LNCAP (cell line): Measurements from ENCODE around the gene TAOK2.

Experiments
- TF ChIP-seq, protein P1 (sequence below): fragments of 450-650 bp; IDR thresholded peaks from 2 replicates; pipeline ENCODE4 v1.5.1; 2017; ENCODE audit warnings: mild to moderate bottlenecking

Gene TAOK2

DNA sequence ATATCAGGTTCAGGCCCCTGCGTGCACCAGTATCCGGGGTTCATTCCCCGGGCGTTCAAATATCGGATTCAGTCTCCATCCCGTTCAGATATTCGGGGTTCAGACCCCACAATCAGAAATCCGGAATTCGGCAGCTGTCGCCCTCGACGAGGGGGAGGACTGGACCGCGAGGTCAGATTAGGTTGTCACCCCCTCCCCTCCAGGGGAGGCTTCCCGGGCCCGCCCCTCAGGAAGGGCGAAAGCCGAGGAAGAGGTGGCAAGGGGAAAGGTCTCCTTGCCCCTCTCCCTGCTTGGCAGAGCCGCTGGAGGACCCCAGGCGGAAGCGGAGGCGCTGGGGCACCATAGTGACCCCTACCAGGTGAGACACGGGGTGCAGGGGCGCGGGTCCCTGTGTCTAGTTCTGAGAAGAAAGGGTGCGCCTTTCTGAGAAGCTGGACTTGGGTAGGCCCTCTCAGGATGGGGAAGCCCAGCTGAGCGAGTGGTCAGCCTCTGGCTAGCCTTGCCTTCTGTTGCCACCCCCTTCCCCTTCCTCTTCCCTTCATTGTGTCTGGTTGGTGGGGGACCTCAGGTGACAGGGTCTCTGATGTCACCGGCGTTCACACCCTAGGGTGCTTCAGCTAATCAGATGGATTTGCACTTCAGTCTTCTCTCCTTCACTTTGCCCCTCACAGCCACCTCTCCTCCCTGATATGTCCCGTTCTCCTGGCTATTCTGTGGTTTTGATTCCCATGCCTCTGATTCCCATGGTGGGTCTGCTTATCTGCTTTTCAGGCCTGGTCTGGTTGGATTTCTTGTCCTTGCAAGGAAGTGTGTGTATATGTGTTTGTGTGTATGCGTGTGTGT is 844 bp downstream of the TAOK2 start:
- TF ChIP-seq, protein P1, sequence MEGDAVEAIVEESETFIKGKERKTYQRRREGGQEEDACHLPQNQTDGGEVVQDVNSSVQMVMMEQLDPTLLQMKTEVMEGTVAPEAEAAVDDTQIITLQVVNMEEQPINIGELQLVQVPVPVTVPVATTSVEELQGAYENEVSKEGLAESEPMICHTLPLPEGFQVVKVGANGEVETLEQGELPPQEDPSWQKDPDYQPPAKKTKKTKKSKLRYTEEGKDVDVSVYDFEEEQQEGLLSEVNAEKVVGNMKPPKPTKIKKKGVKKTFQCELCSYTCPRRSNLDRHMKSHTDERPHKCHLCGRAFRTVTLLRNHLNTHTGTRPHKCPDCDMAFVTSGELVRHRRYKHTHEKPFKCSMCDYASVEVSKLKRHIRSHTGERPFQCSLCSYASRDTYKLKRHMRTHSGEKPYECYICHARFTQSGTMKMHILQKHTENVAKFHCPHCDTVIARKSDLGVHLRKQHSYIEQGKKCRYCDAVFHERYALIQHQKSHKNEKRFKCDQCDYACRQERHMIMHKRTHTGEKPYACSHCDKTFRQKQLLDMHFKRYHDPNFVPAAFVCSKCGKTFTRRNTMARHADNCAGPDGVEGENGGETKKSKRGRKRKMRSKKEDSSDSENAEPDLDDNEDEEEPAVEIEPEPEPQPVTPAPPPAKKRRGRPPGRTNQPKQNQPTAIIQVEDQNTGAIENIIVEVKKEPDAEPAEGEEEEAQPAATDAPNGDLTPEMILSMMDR = no peak

DNA sequence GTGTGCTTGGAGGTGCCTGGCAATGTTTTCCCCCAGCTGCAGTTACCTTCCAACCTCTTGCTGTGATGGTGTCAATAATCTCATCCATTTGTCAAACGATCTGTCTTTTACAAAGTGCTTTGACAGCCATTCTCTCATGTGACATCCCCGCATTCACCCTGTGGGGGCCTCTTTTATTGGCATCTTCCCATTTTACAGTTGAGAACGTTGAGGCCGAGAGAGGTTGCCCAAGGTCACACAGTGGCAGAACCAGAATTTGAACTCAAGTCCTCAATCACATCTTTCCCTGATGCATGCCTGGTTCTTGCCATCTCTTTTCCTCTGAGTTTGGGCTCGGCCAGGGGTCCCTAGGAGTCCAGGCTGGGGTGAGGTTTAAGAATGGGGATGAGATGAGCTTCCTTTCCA is 1.5 kb downstream of the TAOK2 start:
- TF ChIP-seq, protein P1 = no peak

DNA sequence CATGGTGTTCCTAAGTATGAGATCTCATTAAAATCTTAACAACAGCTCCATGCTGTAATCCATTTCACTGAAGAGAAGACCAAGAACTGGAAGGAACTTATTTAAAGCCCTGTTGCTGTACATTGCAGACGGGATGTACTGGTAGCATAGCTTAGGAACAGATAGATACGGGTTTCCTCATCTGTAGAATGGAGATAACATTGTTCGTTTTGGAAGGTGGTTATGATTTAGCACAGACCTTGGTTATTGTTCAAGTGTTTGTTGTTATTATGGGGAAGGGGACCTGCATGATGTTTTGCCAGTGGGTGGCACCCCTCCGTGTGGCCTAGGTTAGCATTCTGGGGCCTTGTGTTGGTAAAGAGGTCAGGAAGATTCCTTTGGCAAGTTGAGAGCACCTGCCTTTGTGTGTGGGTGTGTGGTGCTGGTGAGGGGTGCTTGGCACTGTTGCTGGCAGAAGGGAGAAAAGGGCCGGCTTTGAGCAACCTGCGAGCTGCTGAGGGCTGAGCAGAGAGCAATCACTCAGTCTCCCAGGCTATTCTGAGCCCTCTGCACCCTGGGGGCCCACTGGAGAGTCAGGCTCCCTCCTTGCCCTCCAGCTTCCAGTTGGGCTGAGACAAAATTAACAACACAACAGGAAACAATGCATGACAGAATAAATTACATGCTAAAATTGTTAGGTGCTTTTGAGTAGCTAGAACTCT is 2.3 kb downstream of the TAOK2 start:
- TF ChIP-seq, protein P1 = no peak

DNA sequence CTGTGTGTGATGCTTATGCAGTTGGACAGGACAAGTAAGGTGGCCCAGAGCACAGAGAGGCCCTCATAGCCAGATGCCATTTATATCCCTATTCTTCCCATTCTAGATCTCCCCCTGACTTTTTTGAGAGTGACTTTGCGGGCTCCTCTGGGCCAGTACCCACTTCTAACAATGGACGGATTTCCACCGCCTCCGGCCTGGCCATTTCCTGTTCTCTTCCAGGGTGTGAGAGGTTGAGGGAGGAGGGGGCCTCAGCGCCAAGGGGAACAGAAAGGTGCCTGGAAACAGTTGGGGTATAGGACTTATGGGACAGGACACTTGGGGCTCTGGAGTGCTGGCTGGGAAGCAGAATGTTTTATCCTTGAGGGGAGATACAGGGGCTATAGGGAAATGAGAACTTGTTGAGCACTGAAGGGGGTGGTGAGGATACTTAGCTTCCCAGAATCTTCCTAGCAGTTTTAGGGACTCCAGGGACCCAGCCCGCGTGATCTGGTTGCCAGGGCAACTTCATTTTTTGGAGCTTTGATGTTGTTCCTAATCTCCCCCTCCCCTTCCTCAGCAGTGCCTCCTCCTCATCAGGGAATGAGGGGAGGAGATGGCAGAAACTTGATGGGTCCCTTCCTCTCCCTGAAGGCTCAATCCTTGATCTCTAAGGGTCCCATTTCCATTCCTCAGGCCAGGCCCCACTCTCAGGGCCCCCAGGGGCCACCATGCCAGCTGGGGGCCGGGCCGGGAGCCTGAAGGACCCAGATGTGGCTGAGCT is 3.6 kb downstream of the TAOK2 start:
- TF ChIP-seq, protein P1 = no peak

DNA sequence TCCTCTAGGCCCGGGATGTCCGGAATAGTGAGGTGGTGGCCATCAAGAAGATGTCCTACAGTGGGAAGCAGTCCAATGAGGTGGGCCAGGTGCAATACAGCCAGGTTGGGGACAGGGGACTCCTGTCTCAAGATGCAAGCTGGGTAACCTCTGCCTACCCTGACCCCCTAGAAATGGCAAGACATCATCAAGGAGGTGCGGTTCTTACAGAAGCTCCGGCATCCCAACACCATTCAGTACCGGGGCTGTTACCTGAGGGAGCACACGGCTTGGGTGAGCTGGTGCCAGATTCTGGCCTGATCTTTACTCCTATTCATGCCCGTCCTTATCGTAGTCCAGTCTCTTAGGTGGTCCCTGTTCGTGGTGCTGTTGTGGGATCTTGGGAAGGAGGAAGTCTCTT is 4.4 kb downstream of the TAOK2 start:
- TF ChIP-seq, protein P1 = no peak

DNA sequence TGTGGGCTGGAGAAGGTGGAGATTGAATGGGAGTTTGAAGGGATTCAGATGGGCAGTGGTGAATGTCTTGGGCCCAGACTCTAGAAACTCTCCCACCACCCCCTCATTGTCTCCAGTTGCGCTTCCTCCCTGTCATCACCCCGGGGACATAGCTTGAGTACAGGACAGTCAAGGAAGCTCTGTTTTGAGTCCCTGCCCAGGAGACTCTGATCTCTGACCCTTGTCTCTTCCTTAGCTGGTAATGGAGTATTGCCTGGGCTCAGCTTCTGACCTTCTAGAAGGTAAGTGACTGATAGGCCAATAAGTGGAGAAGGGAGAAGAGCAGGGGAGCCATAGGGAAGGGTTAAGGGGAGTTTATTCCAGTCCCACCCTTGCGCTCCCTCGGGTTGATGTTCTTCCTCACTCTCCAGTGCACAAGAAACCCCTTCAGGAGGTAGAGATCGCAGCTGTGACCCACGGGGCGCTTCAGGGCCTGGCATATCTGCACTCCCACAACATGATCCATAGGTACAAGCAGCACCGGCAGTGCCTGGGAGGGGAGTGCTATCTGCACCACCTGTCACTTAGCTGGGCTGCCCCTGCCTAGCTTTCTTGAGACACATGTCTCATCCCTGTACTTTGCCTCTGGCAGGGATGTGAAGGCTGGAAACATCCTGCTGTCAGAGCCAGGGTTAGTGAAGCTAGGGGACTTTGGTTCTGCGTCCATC is 5.0 kb downstream of the TAOK2 start:
- TF ChIP-seq, protein P1 = no peak
